ENCODE measurements around the gene CCNA2.
A peak's percentile ranks its signal among the peaks of the same experiment; 100 is the strongest.

The CCNA2 gene

DNA sequence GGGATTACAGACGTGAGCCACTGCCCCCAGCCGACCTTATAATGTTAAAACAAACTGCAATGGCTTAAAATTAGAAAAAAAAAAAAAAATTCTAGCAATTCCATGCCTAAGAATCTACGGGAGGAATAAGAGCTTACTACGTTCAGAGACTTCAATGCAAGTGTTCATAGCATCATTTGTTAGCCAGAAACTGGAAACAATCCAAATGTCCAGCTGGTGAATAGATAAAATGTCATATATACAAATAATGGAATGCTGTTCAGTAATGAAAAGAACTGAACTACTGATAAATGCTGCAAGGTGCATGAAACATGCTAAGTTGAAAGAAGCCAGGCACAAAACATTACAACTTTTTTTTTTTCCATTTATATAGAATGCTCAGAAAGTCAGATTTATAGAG lies 17.3 kb downstream of the CCNA2 start:
- DNase-seq (ENCODE audit: low read depth in 2 of 2, low spot score in 1 of 2) = no peak

DNA sequence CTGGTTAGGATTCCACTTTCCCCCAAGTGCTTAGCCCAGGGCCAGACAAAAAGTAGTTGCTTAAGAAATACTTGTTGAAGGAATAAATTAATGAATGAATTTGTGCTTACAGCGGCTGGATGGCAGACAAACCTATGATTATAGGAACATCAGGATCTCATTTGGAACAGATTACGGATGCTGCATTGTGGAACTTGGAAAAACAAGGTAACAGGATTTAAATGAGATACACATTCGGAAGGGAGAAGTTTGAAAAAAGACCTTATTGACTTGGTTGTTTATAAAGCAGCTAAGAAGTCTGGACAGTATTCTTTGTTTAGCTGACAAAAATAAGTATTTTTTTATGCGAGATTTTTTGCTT lies 22.0 kb downstream of the CCNA2 start:
- DNase-seq (ENCODE audit: low read depth in 2 of 2, low spot score in 1 of 2) = no peak

DNA sequence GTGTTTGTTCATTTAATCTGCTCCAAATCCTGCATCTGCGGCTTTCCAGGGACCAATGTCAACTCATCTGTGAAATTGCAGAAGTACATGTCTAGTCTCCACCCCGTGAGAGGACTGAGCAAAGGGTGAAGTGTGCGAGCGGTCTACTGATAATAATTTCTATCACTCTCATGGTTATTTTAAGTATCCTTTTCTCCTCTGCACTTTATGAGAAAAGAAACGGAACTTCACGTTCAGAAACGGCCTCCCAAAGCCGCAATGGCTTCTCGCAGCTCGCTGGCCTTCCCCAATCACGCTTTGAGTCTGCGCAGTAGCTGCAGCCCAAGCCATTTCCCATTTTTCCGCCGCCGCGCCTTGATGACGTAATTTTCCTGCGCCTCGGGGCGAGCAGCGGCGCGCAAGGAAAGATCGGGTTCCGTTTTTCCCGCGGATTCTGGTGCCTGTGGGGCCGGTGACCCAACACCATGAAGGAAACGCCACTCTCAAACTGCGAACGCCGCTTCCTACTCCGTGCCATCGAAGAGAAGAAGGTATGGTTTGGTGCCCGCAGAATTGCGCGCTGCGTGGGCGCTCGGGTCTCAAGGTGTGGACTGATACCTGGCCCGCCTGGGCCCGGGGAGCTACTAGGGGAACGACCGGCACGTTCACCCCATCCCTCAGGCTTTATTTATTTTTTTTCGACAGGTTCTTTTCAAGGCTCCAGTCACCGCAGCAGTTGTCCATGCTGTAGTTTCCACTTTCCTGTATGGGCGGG lies 22.5 kb downstream of the CCNA2 start, which contains the start of gene EXOSC9:
TSS of gene EXOSC9 (plus strand) at position 363 of the 754 bp plus-strand sequence. CDS start at position 465, 102 bp downstream.
- DNase-seq (ENCODE audit: low read depth in 2 of 2, low spot score in 1 of 2) = peak; percentile 92 to 94

DNA sequence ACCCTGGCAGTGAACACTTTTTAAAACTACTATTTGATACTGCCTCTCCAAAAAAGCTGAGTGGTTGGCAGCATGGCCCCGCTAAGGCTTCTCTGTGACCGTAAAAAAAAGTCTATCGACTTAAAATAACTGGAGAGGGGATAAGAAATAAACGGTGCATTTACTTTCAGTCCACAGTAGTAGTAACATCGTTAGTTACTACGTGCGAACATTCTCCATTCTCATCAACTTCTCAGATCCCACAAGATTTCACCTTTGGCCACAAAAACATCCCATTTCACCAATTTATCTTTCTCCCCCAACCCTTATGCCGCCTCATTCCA lies 23.1 kb downstream of the CCNA2 start:
- DNase-seq (ENCODE audit: low read depth in 2 of 2, low spot score in 1 of 2) = no peak

DNA sequence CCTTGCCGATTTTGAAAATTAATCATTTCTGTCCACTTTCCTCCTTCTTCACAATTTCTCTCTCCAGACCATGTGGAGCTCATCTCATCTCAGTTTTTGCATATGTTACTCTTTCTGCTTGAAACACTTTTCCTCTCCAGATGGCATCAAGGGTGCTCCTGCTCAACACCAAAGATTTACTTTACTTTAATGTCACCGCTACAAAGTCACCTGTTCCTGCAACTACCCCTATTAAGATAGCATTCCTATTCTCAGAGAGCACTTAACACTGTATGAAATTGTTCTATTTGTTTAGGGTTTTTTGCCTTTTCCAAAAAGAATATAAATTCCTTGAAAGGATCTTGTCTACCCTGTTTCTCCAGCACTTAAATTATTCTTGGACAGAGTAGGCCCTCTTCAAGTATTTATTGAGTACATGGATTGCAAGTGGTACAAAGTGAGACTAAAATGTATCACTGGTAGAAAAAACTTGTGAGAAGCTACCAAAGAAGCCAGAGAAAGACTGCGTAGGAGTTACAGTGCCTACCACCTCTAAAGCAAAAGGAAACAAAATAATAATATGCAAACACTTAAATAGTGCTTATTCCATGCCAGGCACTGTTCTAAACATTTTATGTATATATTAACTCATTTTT lies 23.7 kb downstream of the CCNA2 start:
- no peak for DNase-seq (ENCODE audit: low read depth in 2 of 2, low spot score in 1 of 2)

- DNase-seq (ENCODE audit: low read depth in 2 of 2, low spot score in 1 of 2) = no peak
These were observed 24.4 kb downstream of the CCNA2 start for GRCh38 chr4:121799208-121799823.

- DNase-seq (ENCODE audit: low read depth in 2 of 2, low spot score in 1 of 2) = no peak
These were observed 27.4 kb downstream of the CCNA2 start for GRCh38 chr4:121796283-121796682.

DNA sequence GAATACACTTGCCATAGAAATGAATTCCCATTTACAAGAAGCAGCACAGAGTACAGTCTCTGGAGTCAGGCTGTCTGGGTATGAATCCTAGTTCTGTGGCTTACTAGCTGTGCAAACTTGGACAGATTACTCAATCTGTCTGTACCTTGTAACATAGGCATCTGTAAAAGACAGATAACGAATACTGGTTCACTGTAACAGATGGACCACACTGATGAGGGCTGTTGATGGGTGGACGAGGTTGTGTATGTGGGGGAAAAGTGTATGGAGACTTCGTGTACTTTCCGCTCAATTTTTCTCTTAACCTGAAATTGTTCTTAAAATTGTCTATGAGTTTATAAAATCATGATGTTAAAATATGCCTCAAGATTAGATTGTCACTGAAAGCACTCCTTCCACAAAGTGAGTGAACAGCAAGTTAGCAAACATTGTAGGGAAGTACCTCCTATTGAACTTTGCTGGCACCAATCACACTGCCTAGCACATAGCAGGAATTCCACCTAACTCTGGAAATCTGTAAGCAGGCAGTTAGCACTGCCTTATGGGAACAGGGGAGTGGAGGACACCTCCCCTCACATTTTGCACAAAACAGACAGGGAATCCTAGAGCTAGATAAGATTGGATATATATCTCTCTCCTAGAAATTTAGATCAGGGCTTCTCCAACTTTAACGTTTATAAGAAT lies 29.0 kb downstream of the CCNA2 start:
- DNase-seq (ENCODE audit: low read depth in 2 of 2, low spot score in 1 of 2) = no peak

- no peak for DNase-seq (ENCODE audit: low read depth in 2 of 2, low spot score in 1 of 2)
These were observed 30.7 kb downstream of the CCNA2 start for GRCh38 chr4:121792966-121793365.

DNA sequence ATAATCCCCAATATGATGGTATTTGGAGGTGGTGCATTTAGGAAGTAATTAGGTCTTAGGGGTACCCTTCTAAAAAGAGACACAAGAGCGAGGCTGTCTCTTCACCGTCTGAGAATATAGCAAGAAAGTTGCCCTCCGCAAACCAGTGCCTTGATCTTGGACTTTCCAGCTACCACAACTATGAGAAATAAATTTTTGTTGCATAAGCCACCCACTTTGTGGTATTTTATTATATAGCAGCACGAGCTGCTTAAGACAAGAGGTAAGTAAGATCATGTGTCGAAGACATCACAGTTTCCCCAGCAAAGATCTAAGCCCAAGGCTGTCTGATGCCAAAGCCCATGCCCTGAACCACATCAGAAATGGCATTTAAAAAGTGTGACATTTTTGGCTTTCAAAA lies 32.2 kb downstream of the CCNA2 start:
- DNase-seq (ENCODE audit: low read depth in 2 of 2, low spot score in 1 of 2) = no peak

DNA sequence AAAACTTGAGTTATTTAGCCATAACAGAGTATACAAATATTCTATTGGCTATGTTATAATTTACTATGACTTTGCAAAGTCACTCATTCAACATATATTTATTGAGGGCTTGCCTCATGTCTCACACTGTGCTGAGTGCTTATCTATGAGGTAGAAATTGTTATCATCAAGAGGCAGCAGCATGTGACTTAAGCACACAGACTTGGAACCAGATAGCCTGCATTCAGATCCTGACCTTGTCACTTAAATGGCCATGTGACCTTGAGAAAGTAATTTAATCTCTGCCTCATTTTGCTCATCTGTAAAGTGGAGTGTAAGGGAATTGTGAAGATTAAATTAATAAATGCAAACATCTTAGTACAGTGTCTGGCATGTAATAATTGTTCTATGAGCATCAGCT lies 32.7 kb downstream of the CCNA2 start:
- DNase-seq (ENCODE audit: low read depth in 2 of 2, low spot score in 1 of 2) = no peak

- no peak for DNase-seq (ENCODE audit: low read depth in 2 of 2, low spot score in 1 of 2)
These were observed 33.5 kb downstream of the CCNA2 start for GRCh38 chr4:121789960-121790829.

DNA sequence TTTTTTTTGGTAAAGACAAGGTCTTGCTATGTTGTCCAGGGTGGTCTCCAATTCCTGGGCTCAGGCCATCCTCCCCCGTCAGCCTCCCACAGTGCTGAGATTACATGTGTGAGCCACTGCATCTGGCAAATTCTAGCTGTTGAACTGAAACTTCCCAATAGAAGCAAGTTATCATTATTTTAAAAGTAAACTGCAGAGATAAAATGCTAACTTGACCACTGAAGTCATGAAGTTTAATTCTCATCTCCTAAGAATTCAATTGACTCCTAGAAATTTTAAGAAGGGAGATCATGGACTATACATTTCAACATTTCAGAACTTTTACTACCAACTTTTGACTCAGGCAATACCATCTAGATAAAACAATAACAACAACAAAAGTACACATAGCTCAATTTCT lies 34.2 kb downstream of the CCNA2 start:
- DNase-seq (ENCODE audit: low read depth in 2 of 2, low spot score in 1 of 2) = no peak

DNA sequence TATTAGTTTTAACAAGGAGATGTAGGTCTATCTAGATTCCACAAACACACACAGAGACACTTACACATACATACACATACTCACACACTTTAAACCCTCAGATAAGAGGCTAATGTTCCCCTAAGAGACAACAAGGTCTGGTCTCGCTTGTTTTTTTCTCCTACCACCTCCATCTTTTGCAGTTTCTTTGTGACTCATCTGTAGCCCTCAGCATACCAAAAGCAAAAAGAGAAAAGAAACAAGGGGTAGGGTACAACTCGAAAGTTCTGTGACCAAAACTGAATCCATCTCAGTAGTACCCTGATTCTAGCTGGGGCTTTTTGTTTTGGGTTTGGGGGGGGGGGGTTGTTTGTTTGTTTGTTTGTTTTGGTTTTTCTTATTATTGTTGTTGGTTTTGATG lies 34.8 kb downstream of the CCNA2 start:
- DNase-seq (ENCODE audit: low read depth in 2 of 2, low spot score in 1 of 2) = no peak

DNA sequence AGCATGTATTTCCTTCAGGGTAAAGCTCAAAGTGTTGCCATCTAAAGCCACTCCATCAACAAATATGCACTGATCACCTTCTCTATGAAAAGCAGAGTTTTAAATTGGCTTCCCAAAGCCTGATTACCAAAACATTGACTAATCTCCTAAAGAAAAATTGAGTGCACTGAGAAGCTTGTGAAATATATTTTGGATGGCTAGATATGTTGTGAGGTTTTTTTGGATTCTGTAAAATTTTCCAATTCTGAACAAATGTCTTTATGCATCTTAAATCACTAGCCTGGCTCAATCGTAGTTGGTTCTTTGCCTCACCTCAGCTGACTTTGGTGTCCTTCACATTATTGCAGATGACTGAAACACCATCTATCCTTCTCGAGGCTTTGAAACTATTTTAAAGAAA lies 37.5 kb downstream of the CCNA2 start:
- DNase-seq (ENCODE audit: low read depth in 2 of 2, low spot score in 1 of 2) = no peak

- no peak for DNase-seq (ENCODE audit: low read depth in 2 of 2, low spot score in 1 of 2)
These were observed 38.2 kb downstream of the CCNA2 start for GRCh38 chr4:121785479-121785878.

GRCh38 chr4:121784975-121785374 lies 38.7 kb downstream of the CCNA2 start:
- DNase-seq (ENCODE audit: low read depth in 2 of 2, low spot score in 1 of 2) = no peak

GRCh38 chr4:121784401-121784800 lies 39.3 kb downstream of the CCNA2 start:
- no peak for DNase-seq (ENCODE audit: low read depth in 2 of 2, low spot score in 1 of 2)

GRCh38 chr4:121783210-121783609 lies 40.5 kb downstream of the CCNA2 start:
- DNase-seq (ENCODE audit: low read depth in 2 of 2, low spot score in 1 of 2) = no peak

DNA sequence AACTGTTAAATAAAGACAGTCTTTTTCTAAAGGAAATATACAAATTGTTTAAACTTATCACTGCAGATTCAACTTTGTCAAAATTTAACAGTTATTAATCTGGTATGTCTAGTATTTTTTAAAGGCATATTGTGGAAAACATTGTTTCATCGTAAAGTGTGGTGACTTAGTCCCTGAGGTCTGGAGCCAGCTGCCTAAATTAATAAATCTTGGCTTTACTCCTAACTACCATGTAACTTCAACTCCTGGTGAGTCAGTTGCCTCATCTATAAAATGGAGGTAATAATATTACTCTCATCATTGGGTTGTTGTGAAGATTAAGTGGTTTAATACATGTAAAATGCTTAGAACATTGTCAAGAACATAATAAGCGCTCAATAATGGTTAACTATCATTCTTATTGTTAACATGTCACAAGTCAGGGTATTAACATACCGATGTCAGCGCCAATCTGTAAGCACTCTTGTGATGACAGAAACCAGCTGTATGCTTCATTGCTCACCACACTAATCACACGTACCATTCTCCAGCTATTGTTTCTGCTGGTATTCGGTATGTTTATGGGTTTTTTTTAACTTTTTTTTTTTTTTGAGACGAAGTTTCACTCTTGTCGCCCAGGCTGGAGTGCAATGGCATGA lies 44.6 kb downstream of the CCNA2 start:
- no peak for DNase-seq (ENCODE audit: low read depth in 2 of 2, low spot score in 1 of 2)

GRCh38 chr4:121777625-121778024 lies 46.1 kb downstream of the CCNA2 start:
- no peak for DNase-seq (ENCODE audit: low read depth in 2 of 2, low spot score in 1 of 2)

Measured in stimulated activated CD8-positive, alpha-beta memory T cell treated with anti-CD3 and anti-CD28 coated beads, Interleukin-4, amount 100 ng/mL, for 1 hour (primary cell).